NT2/D1 (cell line): Measurements from ENCODE around the gene ACYP1.

ENCODE experiments used
- DNase-seq: peaks from one replicate; pipeline ENCODE4 v3.0.0-alpha.2; 2011; ENCODE audit warnings: low read depth, low spot score
- H3K27me3 ChIP-seq: 2 replicates; pipeline ENCODE4 v1.6.0; 2011; ENCODE audit warnings: mild to moderate bottlenecking; ENCODE audit not compliant: insufficient read length, insufficient read depth
- H3K36me3 ChIP-seq: 2 replicates; pipeline ENCODE4 v1.6.1; 2011; ENCODE audit warnings: mild to moderate bottlenecking, low read length, mixed read lengths; ENCODE audit not compliant: insufficient read depth, insufficient read length
- H3K4me1 ChIP-seq: 2 replicates; pipeline ENCODE4 v1.5.1; 2011; ENCODE audit not compliant: insufficient read depth, insufficient read length
- H3K4me3 ChIP-seq: 2 replicates; pipeline ENCODE4 v1.5.1; 2011; ENCODE audit warnings: low read depth; ENCODE audit not compliant: insufficient read length
- H3K9ac ChIP-seq: 2 replicates; pipeline ENCODE4 v1.6.0; 2011; ENCODE audit warnings: low read depth; ENCODE audit not compliant: insufficient read length
- H3K9me3 ChIP-seq: 2 replicates; pipeline ENCODE4 v1.5.1; 2011; ENCODE audit warnings: mild to moderate bottlenecking, low read length; ENCODE audit not compliant: insufficient read depth
- SUZ12 ChIP-seq: IDR thresholded peaks from 2 replicates; pipeline ENCODE4 v1.6.1; 2011; ENCODE audit not compliant: insufficient read length, insufficient read depth; ENCODE audit errors: extremely low read depth
- YY1 ChIP-seq: IDR thresholded peaks from 2 replicates; pipeline ENCODE4 v1.6.1; 2011; ENCODE audit not compliant: insufficient read length, insufficient read depth
- ZNF274 ChIP-seq: IDR thresholded peaks from 2 replicates; pipeline ENCODE4 v1.6.1; 2011; ENCODE audit warnings: mild to moderate bottlenecking, low read depth, low read length

ACYP1 gene

DNA sequence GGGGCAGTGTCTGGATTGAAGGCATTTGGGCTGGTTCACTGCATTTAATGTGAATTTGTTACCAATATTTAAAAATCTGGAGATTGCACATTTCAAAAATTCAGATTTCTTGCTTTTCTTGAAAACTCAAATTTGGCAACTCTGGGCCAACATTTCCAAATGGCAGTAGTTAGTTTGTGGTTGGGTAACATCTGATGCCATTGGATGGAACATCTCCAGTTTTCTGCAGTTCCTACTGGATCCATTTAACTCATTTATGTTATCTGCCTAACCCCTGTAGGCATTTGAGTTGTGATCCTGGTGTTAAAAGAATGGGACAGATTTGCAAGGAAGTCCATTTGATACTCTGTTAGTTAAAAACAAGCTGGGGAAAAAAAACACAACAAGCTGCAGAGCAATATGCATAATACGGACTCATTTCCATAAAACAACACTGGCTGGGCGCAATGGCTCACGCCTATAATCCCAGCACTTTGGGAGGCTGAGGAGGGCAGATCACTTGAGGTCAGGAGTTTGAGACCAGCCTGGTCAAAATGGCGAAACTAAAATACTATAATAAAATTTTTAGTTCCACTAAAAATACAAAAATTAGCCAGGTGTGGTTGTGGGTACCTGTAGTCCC lies 53.2 kb downstream of the ACYP1 start:
- H3K36me3 ChIP-seq = peaks cover 83% of the 10 kb centered on the region
- H3K9me3 ChIP-seq = no peaks in the 10 kb centered on the region
- H3K4me3 ChIP-seq = no peak overlapping the region
- TF ChIP-seq SUZ12 (no peak), YY1 (no peak), ZNF274 (no peak)
- no peak overlapping the region for H3K9ac ChIP-seq
- DNase-seq = no peak
- no peaks in the 10 kb centered on the region for H3K4me1 ChIP-seq
- no peaks in the 10 kb centered on the region for H3K27me3 ChIP-seq

GRCh38 chr14:75009176-75009575 lies 54.6 kb downstream of the ACYP1 start:
- no peak for TF ChIP-seq YY1
- no peak for TF ChIP-seq SUZ12
- TF ChIP-seq ZNF274 = no peak
- no peak overlapping the region for H3K9ac ChIP-seq
- H3K27me3 ChIP-seq = no peaks in the 10 kb centered on the region
- H3K9me3 ChIP-seq = no peaks in the 10 kb centered on the region
- H3K4me3 ChIP-seq = no peak overlapping the region
- no peak for DNase-seq
- peaks cover 86% of the 10 kb centered on the region for H3K36me3 ChIP-seq
- no peaks in the 10 kb centered on the region for H3K4me1 ChIP-seq

DNA sequence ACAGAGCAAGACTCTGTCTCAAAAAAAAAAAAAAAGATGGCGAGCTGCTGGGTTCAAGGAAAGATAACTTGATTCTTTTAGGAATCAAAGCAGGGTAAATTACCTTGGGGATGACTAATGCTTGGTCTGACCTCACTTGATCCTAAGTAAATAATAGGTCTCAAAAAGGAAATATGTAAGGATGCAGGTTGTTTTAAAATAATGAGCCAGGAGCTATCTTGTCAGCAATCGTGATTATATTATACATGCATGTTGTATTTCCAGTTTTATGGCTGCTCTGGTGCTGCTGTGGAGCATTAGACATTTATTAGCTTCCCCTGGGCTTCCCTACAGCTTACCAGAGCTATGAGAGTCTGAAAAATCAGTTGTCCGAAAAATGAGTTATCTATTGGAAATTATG lies 58.5 kb downstream of the ACYP1 start:
- Histone ChIP-seq H3K27me3 (no peaks in the 10 kb centered on the region), H3K4me3 (no peak overlapping the region), H3K9me3 (no peaks in the 10 kb centered on the region), H3K4me1 (peaks cover 2% of the 10 kb centered on the region), H3K36me3 (peaks cover 62% of the 10 kb centered on the region), H3K9ac (no peak overlapping the region)
- no peak for TF ChIP-seq ZNF274
- TF ChIP-seq YY1 = no peak
- no peak for TF ChIP-seq SUZ12
- no peak for DNase-seq

GRCh38 chr14:75003250-75004027 lies 60.4 kb downstream of the ACYP1 start:
- Histone ChIP-seq H3K4me3 (peak overlapping the region; percentile 95), H3K9ac (peak overlapping the region; percentile 95), H3K27me3 (no peaks in the 10 kb centered on the region), H3K36me3 (peaks cover 43% of the 10 kb centered on the region), H3K9me3 (no peaks in the 10 kb centered on the region), H3K4me1 (peaks cover 2% of the 10 kb centered on the region)
- TF ChIP-seq YY1 = no peak
- no peak for TF ChIP-seq ZNF274
- TF ChIP-seq SUZ12 = no peak
- DNase-seq = no peak
